ENCODE measurements around the gene POU6F2.
"Not testable (repeated sequence)": the region's sequence is repeated elsewhere in the genome, so short reads cannot be mapped to it uniquely, and the experiment has no call there.

POU6F2 gene

DNA sequence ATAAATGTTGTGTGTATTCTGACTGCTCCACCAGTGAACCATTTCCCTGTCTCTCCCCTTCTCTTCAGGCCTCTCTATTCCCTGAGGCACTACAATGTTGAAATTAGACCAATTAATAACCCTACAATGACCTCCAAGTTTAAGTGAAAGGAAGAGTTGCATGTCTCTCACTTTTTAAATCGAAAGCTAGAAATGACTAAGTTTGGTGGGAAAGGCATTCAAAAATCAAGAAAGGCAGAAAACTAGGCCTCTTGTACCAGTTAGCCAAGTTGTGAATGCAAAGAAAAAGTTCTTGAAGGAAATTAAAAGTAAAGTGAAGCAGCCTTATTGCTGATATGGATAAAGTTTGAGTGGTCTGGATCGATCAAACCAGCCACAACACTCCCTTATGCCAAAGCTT, 390.2 kb downstream of the POU6F2 start:
- TF ChIP-seq, protein P1, sequence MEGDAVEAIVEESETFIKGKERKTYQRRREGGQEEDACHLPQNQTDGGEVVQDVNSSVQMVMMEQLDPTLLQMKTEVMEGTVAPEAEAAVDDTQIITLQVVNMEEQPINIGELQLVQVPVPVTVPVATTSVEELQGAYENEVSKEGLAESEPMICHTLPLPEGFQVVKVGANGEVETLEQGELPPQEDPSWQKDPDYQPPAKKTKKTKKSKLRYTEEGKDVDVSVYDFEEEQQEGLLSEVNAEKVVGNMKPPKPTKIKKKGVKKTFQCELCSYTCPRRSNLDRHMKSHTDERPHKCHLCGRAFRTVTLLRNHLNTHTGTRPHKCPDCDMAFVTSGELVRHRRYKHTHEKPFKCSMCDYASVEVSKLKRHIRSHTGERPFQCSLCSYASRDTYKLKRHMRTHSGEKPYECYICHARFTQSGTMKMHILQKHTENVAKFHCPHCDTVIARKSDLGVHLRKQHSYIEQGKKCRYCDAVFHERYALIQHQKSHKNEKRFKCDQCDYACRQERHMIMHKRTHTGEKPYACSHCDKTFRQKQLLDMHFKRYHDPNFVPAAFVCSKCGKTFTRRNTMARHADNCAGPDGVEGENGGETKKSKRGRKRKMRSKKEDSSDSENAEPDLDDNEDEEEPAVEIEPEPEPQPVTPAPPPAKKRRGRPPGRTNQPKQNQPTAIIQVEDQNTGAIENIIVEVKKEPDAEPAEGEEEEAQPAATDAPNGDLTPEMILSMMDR (IDR thresholded peaks at IDR 0.05; ENCODE audit: low read length, missing control alignments), result no peak
- no peak overlapping the region for H3K4me3 ChIP-seq (replicated peaks; ENCODE audit: low read depth, low read length)
- DNase-seq (ENCODE audit: low read depth), result no peak

DNA sequence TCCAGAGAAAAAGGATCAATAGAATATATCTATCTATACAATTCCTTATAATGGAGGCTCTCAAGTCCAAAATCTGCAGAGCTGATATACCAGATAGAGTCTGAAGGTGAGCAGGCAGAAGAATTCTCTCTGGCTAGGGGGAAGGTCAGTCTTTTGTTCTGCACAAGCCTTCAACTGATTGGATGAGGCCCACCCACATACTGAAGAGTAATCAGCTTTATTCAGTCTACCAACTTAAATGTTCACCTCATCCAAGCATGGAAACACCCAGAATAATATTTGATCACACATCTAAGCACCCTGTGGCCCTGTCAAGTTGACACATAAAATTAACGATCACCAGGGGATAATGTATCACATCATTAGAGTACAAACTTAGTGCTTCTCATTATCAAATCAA, 394.7 kb downstream of the POU6F2 start:
- H3K4me3 ChIP-seq (replicated peaks; ENCODE audit: low read depth, low read length), result no peak overlapping the region
- no peak for DNase-seq (ENCODE audit: low read depth)
- TF ChIP-seq, protein P1 (IDR thresholded peaks at IDR 0.05; ENCODE audit: low read length, missing control alignments), result no peak

DNA sequence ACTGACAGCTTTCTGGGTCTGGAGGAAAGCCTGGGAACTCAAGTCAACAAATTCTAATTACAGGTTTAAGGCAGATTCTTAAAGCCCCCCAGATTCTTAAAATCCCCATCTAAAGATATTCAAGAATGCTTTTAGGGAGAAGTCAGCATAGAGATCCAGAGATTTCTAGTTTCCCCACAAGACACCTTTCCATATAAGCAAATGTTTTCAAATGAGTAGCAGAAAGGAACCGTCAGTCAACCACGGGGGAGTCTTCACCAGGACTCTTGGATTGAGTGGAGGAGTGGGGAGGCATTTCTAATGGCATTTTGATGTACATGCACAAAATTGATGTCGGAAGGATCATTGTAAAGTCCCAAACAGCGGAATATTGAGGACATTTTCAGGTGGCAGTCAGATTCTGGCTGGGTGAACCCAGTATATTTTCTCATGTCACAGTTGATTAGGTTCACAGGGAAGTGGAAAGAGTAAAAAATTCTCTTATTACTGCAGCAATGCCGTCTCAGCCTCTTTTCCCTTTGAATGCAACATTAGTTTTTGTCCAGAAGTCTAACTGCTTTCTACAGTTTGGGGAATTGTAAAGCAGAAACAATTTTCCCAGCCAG, 396.8 kb downstream of the POU6F2 start:
- no peak for DNase-seq (ENCODE audit: low read depth)
- TF ChIP-seq, protein P1 (IDR thresholded peaks at IDR 0.05; ENCODE audit: low read length, missing control alignments), result no peak
- no peak overlapping the region for H3K4me3 ChIP-seq (replicated peaks; ENCODE audit: low read depth, low read length)

DNA sequence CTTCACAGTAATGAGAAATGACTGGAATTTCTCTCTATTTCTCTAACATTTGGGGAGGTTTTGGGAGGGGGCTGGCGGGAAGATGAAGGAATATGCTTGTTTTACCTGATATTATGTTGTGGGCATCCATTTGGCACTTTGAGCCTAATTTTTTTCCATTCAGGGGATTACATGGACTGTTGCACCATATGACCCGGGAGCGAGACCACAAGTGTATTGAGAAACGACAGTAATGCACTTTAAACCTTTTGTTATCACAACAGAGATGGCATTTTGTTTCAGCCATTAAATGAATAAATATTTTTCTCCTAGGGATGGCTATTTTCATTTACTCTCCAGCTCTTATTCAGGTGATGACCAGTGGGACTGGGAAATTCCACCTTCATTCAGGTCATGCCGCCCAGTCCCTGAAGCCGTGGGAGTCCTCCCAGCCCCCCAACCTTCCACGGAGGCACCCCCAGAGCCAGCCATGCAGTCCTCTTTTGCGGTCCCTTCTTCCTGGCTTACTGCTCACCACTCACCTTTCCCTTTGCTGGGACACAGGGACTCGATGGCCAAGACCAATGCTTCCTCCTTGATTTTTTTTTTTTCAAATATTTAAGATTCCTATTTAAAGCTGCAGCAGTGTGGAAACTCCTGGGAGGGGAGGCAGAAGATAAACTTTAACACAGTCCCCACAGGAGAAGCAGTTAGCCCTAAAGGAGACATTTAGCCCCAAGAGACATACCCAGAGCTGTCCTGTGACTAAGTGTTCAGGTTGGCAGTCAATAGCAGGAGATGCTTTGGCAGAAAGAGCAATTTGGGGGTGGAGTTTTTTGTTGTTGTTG, 397.6 kb downstream of the POU6F2 start:
- TF ChIP-seq, protein P1 (IDR thresholded peaks at IDR 0.05; ENCODE audit: low read length, missing control alignments), result no peak
- no peak for DNase-seq (ENCODE audit: low read depth)
- no peak overlapping the region for H3K4me3 ChIP-seq (replicated peaks; ENCODE audit: low read depth, low read length)

DNA sequence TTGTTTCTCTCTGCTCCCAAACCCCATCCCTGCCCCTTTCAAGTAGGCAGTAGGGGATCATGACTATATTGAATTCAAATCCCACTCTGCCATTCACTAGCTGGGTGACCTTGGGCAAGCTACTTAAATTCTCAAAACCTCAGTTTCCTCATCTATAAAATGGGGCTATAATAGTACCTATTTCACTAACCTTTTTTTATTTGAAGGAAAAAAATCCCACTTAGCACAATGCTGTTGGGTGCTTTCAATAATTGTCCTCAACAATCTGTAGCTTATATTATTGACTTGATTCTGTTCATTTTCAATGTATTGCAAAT, 398.1 kb downstream of the POU6F2 start:
- no peak for DNase-seq (ENCODE audit: low read depth)
- no peak overlapping the region for H3K4me3 ChIP-seq (replicated peaks; ENCODE audit: low read depth, low read length)
- TF ChIP-seq, protein P1 (IDR thresholded peaks at IDR 0.05; ENCODE audit: low read length, missing control alignments), result no peak

DNA sequence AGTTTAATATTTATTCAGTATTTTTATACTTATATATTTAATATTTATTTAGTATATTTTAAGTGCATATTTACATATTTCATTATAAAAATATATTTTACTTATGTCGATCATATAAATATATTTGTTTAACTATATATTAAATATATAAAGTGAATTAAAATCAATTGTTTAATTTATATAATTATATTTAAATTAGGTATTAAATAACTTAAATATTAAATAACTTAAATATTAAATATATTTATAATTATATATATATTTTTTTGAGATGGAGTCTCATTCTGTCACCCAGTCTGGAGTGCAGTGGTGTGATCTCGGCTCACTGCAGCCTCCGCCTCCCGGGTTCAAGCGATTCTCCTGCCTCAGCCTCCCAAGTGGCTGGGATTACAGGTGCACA, 399.2 kb downstream of the POU6F2 start:
- not testable (repeated sequence) for H3K4me3 ChIP-seq (replicated peaks; ENCODE audit: low read depth, low read length); DNase-seq (ENCODE audit: low read depth)

DNA sequence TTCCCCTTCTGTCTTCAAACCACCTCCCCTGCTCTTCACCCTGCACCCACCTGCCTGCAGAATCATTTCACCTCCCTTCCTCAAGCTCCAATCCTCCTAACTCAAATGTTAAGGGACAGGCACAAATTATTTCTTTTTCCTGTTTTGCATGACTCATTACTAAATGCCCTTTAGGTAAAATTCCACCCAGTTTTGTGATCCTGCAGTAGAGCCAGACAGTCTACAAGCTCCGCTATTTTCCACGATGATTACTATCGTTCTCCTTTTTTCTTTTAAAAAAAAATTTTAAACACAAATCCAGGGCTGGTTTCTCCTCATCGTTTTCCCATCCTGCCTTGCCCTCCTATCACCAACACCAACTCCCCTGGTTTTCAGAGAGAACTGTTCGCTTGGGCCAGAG, 401.7 kb downstream of the POU6F2 start:
- DNase-seq (ENCODE audit: low read depth), result no peak
- H3K4me3 ChIP-seq (replicated peaks; ENCODE audit: low read depth, low read length), result no peak overlapping the region
- TF ChIP-seq, protein P1 (IDR thresholded peaks at IDR 0.05; ENCODE audit: low read length, missing control alignments), result no peak

Data from fibroblast of pulmonary artery (primary cell).